ENCODE results near the gene BDNF. TPM values are rescaled to one million over a fixed set of nuclear protein-coding genes. Genes with fewer than 3 reads are reported as not detected.
"Not testable (repeated sequence)": the region's sequence is repeated elsewhere in the genome, so short reads cannot be mapped to it uniquely, and the experiment has no call there.

Gene BDNF
- total RNA-seq: not detected in 2 replicates

- DNase-seq: peak; percentile 56
- Mint-ChIP-seq H3K27me3 (peaks cover 65% of the 10 kb centered on the region), H3K27ac (peak within 1 kb of the TSS; percentile 62), H3K4me3 (peak within 1 kb of the TSS; percentile 80), H3K36me3 (ENCODE audit: low read depth) (peaks cover 3% of the 10 kb centered on the region), H3K4me1 (peaks cover 20% of the 10 kb centered on the region), H3K9me3 (no peaks in the 10 kb centered on the region)
- intact Hi-C loops (cut with micrococcal nuclease): loop anchor here (2.0 kb wide), 1 partner anchor 20 kb away; no protein-coding TSS in a partner anchor
Observed at GRCh38 chr11:27700351-27701301, at the start of gene BDNF. BDNF (minus strand) TSS chr11:27700455; CDS start chr11:27658564, 41,891 bp downstream.

GRCh38 chr11:27740362-27741013 is 40.2 kb upstream of the BDNF start:
- no peaks in the 10 kb centered on the region for H3K9me3 Mint-ChIP-seq
- H3K27ac Mint-ChIP-seq: no peak overlapping the region
- H3K36me3 Mint-ChIP-seq (ENCODE audit: low read depth): no peaks in the 10 kb centered on the region
- no peaks in the 10 kb centered on the region for H3K27me3 Mint-ChIP-seq
- no peak for DNase-seq
- no peak overlapping the region for H3K4me3 Mint-ChIP-seq
- H3K4me1 Mint-ChIP-seq: no peaks in the 10 kb centered on the region
- intact Hi-C loops (cut with micrococcal nuclease): no loop called here

DNA sequence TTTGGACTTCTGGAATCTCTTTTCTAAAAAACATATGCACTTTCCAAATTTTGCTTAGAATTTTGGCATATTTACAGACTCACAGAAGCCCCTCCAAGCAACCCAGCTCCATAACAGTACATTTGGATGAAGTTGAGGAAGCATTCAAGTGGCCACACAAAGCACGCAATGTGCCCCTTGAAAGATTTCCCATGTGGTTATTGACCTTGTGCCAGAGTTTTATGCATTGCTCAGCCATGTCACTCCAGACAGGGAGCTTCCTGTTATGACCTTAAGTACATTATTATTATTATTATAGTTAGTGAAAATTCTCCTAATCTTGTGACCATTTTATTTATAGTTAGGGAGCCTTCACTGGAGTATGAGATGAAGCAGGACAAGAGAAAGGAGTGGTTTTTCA is 35.0 kb upstream of the BDNF start:
- Mint-ChIP-seq H3K27me3 (no peaks in the 10 kb centered on the region), H3K4me1 (no peaks in the 10 kb centered on the region), H3K4me3 (no peak overlapping the region), H3K27ac (no peak overlapping the region), H3K9me3 (no peaks in the 10 kb centered on the region), H3K36me3 (ENCODE audit: low read depth) (no peaks in the 10 kb centered on the region)
- DNase-seq: no peak
- intact Hi-C loops (cut with micrococcal nuclease): no loop called here

GRCh38 chr11:27731803-27732202 is 31.5 kb upstream of the BDNF start:
- H3K36me3 Mint-ChIP-seq (ENCODE audit: low read depth); intact Hi-C loops (cut with micrococcal nuclease); H3K27me3 Mint-ChIP-seq; H3K9me3 Mint-ChIP-seq; H3K4me1 Mint-ChIP-seq; H3K4me3 Mint-ChIP-seq; DNase-seq; H3K27ac Mint-ChIP-seq: not testable (repeated sequence)

DNA sequence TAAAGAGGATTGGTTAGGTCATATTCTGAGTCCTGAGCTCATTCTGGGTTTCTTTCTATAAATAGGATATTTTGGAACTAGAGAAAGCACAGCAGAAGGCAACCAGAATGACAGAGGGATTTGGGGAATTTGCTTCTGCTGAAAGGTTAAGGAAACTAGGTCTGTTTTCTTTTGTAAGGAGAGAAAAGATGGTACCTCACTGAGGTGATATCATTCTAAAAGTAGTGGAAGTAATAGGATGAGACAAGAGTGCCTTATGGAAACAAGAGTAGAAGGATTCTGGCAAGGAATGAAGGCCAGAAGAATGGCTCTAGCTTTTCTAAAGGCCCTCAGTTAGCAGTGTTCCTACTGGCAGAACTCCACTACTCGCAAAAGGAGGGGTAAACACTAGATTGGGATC is 26.7 kb upstream of the BDNF start:
- H3K4me3 Mint-ChIP-seq: no peak overlapping the region
- peaks cover 19% of the 10 kb centered on the region for H3K27me3 Mint-ChIP-seq
- no peak for DNase-seq
- no peaks in the 10 kb centered on the region for H3K9me3 Mint-ChIP-seq
- intact Hi-C loops (cut with micrococcal nuclease): no loop called here
- no peaks in the 10 kb centered on the region for H3K4me1 Mint-ChIP-seq
- H3K27ac Mint-ChIP-seq: no peak overlapping the region
- no peaks in the 10 kb centered on the region for H3K36me3 Mint-ChIP-seq (ENCODE audit: low read depth)

- peaks cover 4% of the 10 kb centered on the region for H3K36me3 Mint-ChIP-seq (ENCODE audit: low read depth)
- H3K27me3 Mint-ChIP-seq: peaks cover 46% of the 10 kb centered on the region
- intact Hi-C loops (cut with micrococcal nuclease): no loop called here
- H3K4me3 Mint-ChIP-seq: no peak overlapping the region
- DNase-seq: no peak
- H3K9me3 Mint-ChIP-seq: peaks cover 18% of the 10 kb centered on the region
- no peak overlapping the region for H3K27ac Mint-ChIP-seq
- no peaks in the 10 kb centered on the region for H3K4me1 Mint-ChIP-seq
Observed at GRCh38 chr11:27723687-27724086, 23.4 kb upstream of the BDNF start.

DNA sequence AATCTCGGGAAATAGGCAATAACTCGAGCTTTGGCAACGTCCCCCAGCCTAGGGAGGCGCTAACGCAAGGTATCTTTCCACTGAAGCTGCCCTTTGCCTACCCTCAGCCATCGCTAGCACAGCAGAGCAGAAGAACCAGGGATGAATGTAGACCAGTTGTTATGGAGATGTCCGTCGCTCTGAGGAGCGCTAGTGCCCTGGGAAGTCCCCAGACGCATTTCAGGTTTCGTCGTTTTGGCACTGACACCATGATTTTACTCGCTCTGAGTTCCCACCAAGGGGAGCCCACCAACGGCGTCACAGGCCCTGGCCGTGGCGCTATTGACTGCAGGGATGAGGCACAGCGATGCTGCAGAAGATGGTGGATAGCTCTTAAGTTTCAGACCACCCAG is 22.7 kb upstream of the BDNF start:
- no peaks in the 10 kb centered on the region for H3K4me1 Mint-ChIP-seq
- H3K9me3 Mint-ChIP-seq: peaks cover 18% of the 10 kb centered on the region
- peaks cover 4% of the 10 kb centered on the region for H3K36me3 Mint-ChIP-seq (ENCODE audit: low read depth)
- intact Hi-C loops (cut with micrococcal nuclease): no loop called here
- no peak overlapping the region for H3K27ac Mint-ChIP-seq
- no peak overlapping the region for H3K4me3 Mint-ChIP-seq
- no peak for DNase-seq
- peaks cover 51% of the 10 kb centered on the region for H3K27me3 Mint-ChIP-seq

DNA sequence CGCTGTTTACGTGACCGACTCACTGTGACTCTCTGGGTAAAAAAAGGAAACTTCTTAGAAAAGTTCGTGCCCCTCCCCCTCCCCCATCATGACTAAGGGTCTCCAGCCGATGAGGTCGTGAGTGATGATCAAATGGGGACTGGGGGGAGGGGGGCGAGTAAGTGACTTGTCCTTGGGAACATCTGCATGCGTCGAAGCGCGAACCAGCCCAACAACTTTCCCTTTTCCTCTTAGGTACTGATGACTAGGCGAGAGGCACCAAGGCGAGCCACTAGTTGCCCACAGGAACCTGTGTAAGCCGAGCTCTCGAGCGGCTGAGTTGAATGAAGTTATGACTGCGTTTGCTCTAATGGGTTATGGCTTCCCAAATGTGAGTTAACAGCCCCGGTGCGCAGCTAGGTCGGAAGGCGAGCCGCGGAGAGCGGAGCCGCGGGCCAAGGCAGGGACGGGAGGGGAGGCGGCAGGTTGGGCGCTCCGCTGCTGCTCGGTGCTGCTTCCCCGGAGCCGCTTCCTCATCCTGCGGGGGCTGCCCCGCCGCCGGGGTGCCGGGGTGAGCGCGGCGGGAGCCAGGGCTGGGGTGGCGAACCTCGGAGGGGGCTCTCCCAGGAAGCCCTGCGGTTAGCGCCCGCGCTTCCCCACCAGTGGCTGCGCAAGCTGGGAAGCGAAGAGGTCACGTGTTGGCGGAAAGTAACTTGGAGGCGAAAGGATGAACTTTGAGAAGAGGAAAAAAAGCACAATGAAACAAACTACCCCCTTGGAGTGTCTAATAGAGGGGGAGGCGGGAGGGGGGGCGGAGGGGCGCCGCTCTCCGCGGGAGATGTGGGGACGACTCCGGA is 22.1 kb upstream of the BDNF start:
- Mint-ChIP-seq H3K27ac (no peak overlapping the region), H3K4me3 (peak overlapping the region; percentile 19)
- DNase-seq: peak; percentile 54

GRCh38 chr11:27721264-27722116 is 21.2 kb upstream of the BDNF start:
- no peak overlapping the region for H3K4me3 Mint-ChIP-seq
- peaks cover 18% of the 10 kb centered on the region for H3K9me3 Mint-ChIP-seq
- H3K36me3 Mint-ChIP-seq (ENCODE audit: low read depth): peaks cover 4% of the 10 kb centered on the region
- H3K4me1 Mint-ChIP-seq: no peaks in the 10 kb centered on the region
- peaks cover 58% of the 10 kb centered on the region for H3K27me3 Mint-ChIP-seq
- H3K27ac Mint-ChIP-seq: no peak overlapping the region
- DNase-seq: no peak
- intact Hi-C loops (cut with micrococcal nuclease): loop anchor here (2.0 kb wide), 1 partner anchor 21 kb away; the partner anchor contains the start of gene BDNF

More for the DNA sequence above, 22.1 kb upstream of the BDNF start:
- intact Hi-C loops (cut with micrococcal nuclease): no loop called here
- Mint-ChIP-seq H3K9me3 (peaks cover 18% of the 10 kb centered on the region), H3K4me1 (no peaks in the 10 kb centered on the region), H3K36me3 (ENCODE audit: low read depth) (peaks cover 4% of the 10 kb centered on the region), H3K27me3 (peaks cover 57% of the 10 kb centered on the region)

DNA sequence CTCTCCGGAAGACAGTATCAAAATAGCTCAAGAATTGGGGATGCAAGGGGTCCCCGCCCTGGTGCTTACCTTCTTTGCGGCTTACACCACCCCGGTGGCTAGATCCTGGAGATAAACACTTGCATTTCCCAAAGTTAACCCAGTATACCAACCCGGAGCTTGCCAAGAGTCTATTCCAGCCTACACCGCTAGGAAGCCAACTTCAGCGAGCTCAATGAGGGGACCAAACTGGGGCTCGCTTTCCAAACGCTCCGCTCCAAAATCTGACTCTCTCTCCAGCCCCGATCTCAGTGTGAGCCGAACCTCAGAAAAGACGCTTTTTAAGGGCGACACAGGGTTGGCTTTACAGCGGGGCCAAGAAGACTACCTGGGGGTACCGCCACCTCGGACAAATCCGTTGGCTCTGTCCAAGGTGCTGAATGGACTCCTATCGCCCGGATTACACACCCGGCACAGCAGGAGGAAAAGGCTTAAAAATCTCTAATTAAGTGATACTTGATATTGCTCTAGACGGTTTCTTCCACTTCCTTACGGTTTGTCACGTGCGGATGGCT is 20.1 kb upstream of the BDNF start:
- Mint-ChIP-seq H3K4me3 (no peak overlapping the region), H3K36me3 (ENCODE audit: low read depth) (peaks cover 4% of the 10 kb centered on the region), H3K9me3 (peaks cover 18% of the 10 kb centered on the region), H3K27me3 (peaks cover 61% of the 10 kb centered on the region), H3K4me1 (no peaks in the 10 kb centered on the region), H3K27ac (no peak overlapping the region)
- intact Hi-C loops (cut with micrococcal nuclease): loop anchor here (2.0 kb wide), 1 partner anchor 20 kb away; the partner anchor contains the start of gene BDNF
- DNase-seq: peak; percentile 74

DNA sequence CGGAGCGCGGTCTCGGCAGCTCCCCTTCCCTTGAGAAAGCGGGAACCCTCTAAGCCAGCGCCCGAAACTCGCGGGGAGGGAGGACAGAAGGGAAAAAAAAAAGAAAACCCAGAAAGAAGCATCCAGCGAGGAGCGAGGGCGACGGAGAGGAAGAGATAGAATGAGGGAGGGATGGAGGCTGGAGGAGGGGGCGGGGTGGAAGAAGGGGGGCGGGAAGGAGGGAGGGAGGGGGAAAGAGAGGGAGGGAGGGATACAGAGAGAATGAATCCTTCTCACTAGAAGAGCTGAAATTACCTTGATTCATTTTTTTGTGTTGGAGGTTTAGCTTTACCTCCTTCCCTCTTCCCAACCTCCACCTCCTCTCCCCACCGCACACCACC is 19.3 kb upstream of the BDNF start:
- Mint-ChIP-seq H3K4me1 (no peaks in the 10 kb centered on the region), H3K4me3 (no peak overlapping the region), H3K27me3 (peaks cover 62% of the 10 kb centered on the region), H3K27ac (no peak overlapping the region), H3K9me3 (peaks cover 18% of the 10 kb centered on the region), H3K36me3 (ENCODE audit: low read depth) (peaks cover 4% of the 10 kb centered on the region)
- DNase-seq: no peak
- intact Hi-C loops (cut with micrococcal nuclease): no loop called here

DNA sequence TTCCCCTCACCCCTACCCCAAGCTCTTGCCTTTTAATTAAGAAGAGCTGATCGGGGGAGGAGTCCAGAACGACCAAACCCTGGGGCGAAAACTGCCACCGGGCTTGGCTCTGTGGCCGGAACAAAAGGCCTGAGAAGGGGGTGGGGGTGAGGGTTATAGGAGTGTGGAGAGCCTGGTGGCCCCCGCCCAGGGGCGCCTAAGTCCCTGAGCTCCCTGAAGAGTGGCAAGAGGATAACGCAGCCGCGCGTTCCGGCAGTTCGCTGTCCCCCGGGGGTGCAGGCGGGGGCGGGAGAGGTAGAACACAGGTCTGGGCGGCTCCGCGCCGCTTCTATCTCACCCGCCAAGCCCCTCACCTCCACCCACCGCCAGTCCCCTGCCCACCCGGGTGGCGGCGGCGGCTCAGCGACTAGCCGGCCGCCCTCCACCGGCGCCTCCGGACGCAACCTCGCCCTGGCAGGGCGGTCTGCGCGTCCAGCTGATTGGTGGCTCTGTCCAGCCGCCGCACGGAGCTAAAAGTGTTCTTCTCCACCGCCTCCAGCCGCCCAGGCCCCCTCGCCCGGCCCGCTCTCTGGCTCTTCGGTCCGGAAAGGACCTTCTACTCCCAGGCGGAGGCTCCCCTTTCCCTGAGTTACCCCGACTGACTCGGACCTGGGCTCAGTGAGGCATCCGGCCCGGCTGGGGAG is 18.7 kb upstream of the BDNF start:
- H3K27ac Mint-ChIP-seq: no peak overlapping the region
- H3K36me3 Mint-ChIP-seq (ENCODE audit: low read depth): peaks cover 4% of the 10 kb centered on the region
- H3K4me3 Mint-ChIP-seq: no peak overlapping the region
- peaks cover 18% of the 10 kb centered on the region for H3K9me3 Mint-ChIP-seq
- peaks cover 58% of the 10 kb centered on the region for H3K27me3 Mint-ChIP-seq
- intact Hi-C loops (cut with micrococcal nuclease): no loop called here
- DNase-seq: no peak
- no peaks in the 10 kb centered on the region for H3K4me1 Mint-ChIP-seq

Measured in activated CD4-positive, alpha-beta T cell treated with anti-CD3 and anti-CD28 coated beads, Interleukin-2, amount 10 ng/mL, durations not matched to agents 24 days and 14 days (primary cell).